HL-60/S4 treated with retinoic acid at 250 ng/mL for 4 days and 3 days (cell line): ENCODE data around the gene KIF3A.

Experiments used
- in situ Hi-C: fragments of 300-500 bp; cut with MboI; formaldehyde crosslinking; loops from 2 replicates; pipeline ENCODE4 v1.7.0; 2022; ENCODE audit warnings: low sequenced_read_pairs

Gene KIF3A

DNA sequence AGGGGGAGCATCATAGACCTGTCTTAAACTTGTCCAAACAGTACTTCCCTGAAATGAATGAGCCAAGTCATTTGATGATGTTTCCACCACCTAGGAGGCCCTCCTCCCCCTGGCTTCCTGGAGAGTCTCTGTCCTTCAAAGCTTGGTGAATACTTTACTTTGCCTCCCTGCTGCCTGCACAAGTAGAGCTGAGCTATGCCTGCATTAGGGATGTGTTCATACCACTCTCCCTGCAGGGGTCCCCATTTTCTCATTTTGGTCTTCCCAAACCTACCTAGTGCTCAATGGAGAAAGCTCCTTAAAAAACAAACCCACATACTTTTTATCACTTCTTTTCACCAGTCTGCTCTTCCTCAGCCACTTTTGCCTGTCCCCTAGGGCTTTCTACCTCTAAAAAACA, 17.6 kb upstream of the KIF3A start:
- in situ Hi-C loops = no loop called here

- in situ Hi-C loops = no loop called here
Observed at GRCh38 chr5:132754111-132754510, 16.8 kb upstream of the KIF3A start.

DNA sequence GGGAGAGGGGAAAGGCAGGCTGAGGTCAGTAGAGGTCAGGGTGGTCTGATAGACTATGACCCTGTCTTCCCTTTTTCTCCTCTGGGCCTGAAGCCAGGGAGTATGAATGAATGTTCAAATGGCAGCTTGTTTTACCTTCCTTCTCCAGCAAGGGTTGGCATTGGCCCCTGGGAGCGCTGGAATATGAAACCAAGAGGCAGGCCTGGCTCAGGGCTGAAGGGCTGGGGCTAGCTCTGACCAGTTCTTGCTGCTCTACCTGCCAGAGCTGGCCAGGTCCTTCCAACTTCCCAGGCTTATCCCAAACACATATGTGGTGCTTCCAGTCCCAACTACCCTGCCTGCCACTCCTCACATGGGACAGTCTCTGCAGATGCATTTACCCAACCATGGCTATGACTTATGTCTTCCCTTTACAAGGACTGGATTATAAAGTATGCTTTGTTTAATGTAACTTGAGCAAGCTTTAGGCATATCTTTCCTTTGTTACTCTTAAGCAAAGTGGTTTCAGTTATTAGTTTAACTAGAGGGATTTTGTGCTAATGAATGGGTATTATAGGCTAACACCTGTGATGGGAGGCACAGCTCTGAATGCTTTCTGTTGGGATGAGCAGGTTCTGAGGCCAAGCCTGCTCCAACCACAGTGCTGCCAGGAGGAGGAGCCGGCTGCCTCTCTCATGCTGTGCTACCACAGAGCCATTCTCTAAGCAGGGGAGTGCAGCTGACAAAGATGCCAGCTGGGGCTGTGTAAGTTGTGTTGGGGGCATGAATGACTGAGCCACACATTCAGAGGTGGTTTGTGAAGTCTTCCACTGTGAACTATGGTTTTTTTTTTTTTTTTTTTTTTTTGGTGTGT, 16.0 kb upstream of the KIF3A start:
- in situ Hi-C loops = no loop called here

DNA sequence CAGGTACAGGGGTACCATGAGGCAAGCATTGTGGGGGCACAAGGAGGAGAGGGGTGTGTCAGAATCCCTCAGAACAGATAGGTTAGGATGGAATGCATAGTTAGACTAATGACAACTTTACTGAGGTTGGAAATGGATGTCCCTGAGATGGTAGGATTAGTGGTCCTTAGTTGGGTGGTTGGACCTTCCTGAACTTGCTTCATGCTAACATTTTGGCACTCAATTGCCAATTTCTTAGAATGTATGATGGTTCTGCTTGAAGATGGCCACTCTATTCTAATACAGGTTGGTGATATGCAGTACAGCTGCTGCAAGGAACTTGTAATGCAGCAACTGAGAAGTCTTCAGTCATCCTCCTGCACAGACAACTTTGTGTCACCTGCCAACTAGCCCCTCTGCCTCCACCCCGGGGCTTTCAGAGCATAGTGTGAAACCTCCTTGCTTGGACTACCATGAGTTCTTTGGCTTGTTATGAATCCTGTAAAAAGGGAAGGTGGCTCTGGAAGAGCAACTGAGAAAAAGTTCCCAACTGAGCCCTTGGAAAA, 15.3 kb upstream of the KIF3A start:
- in situ Hi-C loops = no loop called here

GRCh38 chr5:132751971-132752580, 14.7 kb upstream of the KIF3A start:
- in situ Hi-C loops = no loop called here

DNA sequence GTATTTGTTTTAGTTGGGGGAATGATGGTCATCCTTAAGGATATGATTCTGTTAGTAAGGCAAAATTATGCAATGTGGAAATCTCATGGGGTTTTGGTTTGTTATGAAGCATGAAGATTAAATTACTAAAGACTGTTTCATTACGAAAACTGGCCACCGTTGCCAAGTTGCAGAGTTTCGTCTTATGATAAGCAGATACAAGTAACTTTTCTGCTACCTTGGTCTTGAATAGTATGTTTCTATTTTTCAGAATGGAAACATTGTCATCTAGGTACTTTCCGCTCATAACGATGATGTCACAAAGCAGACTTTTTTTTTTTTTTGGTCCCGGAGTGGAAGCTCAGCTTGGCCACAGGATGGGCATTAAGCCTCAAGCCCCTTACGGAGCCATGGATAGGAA, 14.1 kb upstream of the KIF3A start:
- in situ Hi-C loops = no loop called here

DNA sequence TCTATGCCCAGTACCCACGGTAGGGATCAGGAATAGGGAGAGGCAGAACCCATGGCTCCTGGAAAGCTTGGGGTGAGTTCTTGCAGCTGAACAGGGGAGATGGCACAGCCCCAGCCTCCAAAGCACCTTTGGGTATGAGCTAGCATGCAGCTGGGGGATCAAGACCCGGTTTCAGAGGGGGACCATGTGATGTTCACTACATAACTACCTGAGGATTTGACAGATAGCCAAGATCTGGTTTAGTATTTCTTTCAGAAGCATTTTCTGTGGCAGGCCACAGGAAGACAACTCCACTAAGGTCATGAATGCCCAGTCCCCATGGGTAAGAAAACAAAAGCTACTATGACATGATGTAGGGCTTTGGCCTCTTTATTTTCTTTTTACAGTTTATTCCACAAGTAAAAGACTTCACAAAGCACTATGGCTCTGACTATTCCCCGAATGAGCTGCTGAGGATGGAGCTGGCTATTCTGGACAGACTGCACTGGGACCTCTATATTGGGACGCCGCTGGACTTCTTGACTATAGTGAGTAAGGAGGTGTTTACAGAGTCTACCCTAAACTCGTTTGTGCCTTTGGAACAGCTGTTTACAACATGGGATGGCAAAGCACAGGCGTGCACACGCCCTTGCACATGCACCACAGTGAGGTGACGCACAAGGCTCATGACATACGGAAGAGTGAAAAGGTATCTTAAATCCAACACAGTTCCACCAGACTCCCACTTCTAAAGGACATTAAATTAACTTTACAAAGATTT, 13.3 kb upstream of the KIF3A start:
- in situ Hi-C loops = no loop called here

GRCh38 chr5:132749506-132749905, 12.2 kb upstream of the KIF3A start:
- in situ Hi-C loops = no loop called here

GRCh38 chr5:132748522-132749000, 11.2 kb upstream of the KIF3A start:
- in situ Hi-C loops = no loop called here

DNA sequence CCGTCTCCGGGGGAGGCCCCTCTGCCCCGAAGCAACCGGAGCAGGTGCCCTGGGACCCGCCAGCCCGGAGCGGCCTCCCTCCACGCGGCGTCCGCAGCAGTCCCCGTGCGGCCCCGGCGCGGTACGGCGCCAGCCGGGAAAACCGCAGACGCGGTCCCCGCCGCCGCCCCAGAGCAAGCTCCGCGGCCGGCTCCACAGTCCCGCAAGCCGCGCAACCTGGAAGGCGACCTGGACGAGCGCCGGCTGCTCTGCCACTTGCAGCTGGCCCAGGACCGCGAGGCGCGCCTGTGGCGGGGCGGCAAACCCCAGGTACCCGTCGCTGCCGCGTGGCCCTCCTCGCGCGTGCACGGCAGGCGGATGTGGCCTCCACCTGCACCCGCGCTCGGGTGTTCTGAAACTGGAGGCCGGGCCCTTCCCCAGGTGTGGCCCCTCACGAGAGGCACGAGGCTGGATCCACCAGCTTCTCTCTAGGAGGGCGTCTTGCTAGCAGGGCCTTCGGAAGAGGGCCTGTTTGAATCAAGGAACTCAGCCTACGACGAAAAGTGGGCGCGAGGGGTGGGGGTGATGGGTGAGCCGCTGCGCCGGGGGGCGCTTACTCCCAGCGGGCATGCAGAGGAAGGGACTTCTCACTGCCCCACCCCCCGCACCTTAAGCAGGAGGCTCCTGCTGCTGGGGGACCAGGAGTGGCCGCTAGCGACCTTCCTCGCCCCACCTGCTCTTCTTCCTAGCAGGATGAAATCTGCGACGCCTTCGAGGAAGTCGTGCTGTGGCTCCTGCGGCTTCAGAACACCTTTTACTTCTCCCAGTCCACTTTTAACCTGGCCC, 10.5 kb upstream of the KIF3A start:
- in situ Hi-C loops = no loop called here

GRCh38 chr5:132746954-132747615, 9.7 kb upstream of the KIF3A start, which contains the start of gene CCNI2:
Gene CCNI2, plus strand, starts transcription at chr5:132747426. Its CDS starts 70 bp downstream, at chr5:132747496.
- in situ Hi-C loops = no loop called here

GRCh38 chr5:132746592-132746953, 9.2 kb upstream of the KIF3A start:
- in situ Hi-C loops = no loop called here

DNA sequence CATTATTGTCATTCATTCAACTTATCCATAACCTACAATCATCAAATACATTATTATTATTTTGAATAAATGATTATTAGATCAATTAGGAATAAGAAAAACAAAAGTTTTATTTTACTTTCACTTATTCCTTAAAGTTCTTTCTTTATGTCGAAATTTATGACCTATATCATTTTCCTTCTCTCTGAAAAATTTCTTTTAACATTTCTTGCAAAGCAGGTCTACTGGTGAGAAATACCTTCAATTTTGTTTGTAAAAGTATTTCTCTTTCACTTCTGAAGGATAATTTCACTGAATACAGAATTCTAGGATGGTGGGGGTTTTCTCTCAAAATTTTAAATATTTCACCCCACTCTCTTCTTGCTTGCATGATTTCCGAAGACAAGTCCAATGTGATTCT, 7.3 kb upstream of the KIF3A start:
- in situ Hi-C loops = no loop called here

DNA sequence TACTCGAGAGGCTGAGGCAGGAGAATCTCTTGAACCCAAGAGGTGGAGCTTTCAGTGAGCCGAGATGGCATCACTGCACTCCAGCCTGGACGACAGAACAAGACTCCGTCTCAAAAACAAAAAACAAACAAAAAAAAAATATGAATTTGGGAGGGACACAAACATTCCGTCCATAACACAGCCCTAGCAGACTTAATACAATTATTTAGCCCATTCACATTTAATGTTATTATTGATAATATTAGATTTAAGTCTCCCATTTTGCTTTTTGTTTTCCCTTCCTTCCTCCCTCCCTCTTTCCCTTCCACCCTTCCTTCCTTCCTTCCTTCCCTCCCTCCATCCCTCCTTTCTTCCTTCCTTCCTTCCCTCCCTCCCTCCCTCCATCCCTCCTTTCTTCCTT, 5.3 kb upstream of the KIF3A start:
- in situ Hi-C loops = no loop called here

DNA sequence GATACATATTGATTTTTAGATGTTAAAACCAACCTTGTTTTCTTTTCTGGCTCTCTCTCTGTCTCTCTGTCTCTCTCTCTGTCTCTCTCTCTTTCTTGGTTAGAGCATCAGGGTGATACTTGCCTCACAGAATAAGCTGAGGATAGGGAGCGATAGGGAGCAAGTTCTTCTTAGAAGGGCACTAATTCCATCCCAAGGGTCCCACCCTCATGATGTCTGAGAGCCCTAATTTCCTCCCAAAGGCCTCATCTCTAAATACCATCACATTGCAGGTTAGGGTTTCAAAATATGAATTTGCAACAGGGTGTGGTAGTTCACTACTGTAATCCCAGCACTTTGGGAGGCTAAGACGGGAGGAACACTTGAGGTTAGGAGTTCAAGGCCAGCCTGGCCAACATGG, 4.8 kb upstream of the KIF3A start:
- in situ Hi-C loops = no loop called here

DNA sequence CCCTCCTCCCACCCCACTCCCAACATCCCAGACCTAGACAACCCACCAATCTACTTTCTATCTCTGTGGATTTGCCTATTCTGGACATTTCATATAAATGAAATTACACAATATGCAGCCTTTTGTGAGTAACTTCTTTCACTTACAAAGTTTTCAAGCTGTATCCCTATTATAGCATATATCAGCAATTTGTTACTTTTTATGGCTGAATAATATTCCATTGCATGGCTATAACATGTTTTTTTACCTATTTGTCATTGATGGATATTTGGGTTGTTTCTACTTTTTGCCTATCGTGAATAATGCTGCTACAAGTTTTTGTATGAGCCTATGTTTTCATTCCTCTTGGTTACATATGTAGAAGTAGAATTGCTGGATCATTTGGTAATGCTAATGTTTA, 1.9 kb upstream of the KIF3A start:
- in situ Hi-C loops = no loop called here

GRCh38 chr5:132737982-132738681, 786 bp upstream of the KIF3A start:
- in situ Hi-C loops = no loop called here

DNA sequence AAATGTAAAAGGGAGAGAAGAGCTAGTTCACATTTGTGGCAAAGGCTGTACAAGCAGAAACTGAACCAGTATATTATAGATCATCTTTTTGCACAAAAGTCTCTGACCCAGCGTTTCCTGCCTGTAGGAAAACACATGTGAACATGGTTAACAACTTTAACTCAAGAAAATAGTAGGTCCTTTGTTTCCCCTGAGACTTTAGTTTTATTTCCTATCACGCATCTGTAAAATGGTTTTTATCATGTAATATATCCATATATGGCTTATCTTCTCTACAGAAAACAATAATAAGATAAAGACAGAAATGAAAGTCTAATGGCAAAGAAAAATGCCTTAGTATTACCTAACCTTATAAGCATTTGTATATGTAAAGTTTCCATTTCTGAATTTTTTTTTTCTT, 2.7 kb downstream of the KIF3A start:
- in situ Hi-C loops = no loop called here

DNA sequence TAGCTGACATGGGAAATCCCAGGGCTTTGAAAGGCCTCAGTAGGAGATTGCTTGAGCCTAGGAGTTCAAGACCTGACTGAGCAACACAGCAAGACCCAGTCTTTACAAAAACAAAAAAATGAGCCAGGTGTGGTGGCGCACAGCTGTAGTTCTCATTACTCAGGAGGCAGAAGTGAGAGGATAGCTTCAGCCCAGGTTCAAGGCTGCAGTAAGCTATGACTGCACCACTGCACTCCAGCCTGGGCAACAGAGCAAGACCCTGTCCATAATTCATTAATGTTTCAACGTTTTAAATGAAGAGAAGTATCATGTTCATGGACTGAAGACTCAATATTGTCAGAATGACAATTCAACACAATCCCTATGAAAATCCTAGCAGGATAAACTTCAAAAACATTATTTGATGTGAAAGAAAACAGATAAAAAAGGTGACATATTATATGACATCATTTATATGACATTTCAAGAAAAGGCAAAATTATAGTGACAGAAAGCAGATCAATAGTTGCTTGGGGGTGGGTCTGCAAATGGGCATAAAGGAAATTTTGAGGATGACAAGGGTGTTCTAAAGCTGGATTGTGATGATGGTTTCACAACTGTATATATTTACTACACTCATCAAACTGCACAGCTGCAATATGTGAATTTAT, 3.7 kb downstream of the KIF3A start:
- in situ Hi-C loops = no loop called here
